Osteoblast (primary cell): ENCODE measurements around the gene APOBEC2. TPM values are rescaled to one million over a fixed set of nuclear protein-coding genes. Genes with fewer than 3 reads are reported as not detected.
"Not testable (repeated sequence)": the region's sequence is repeated elsewhere in the genome, so short reads cannot be mapped to it uniquely, and the experiment has no call there.

Experiments
- DNase-seq: peaks from one replicate; pipeline ENCODE4 v3.0.0; 2011; ENCODE audit warnings: low spot score, mixed read lengths; ENCODE audit not compliant: insufficient read length; ENCODE audit errors: missing footprints
- H2AFZ ChIP-seq: 2 replicates; pipeline ENCODE4 v1.6.0; 2011; ENCODE audit warnings: mild to moderate bottlenecking, low read length
- H3K27ac ChIP-seq: 2 replicates; pipeline ENCODE4 v1.5.1; 2011; ENCODE audit warnings: mild to moderate bottlenecking, low read depth, low read length, moderate library complexity
- H3K27me3 ChIP-seq: 2 replicates; pipeline ENCODE4 v1.6.0; 2012; ENCODE audit warnings: mild to moderate bottlenecking, control low read depth, inconsistent platforms, low read length, moderate library complexity; ENCODE audit not compliant: insufficient read depth
- H3K36me3 ChIP-seq: 2 replicates; pipeline ENCODE4 v1.5.1; 2011; ENCODE audit warnings: mild to moderate bottlenecking, low read length, control low read depth, moderate library complexity; ENCODE audit not compliant: insufficient read depth
- H3K4me1 ChIP-seq: 2 replicates; pipeline ENCODE4 v1.5.1; 2011; ENCODE audit warnings: mild to moderate bottlenecking, low read length, control low read depth, moderate library complexity; ENCODE audit not compliant: insufficient read depth
- H3K4me2 ChIP-seq: 2 replicates; pipeline ENCODE4 v1.6.0; 2011; ENCODE audit warnings: mild to moderate bottlenecking, low read length; ENCODE audit not compliant: insufficient read depth
- H3K4me3 ChIP-seq: fragments of 200-600 bp; sonication (generic); 3 replicates; pipeline ENCODE4 v1.5.1; 2012; ENCODE audit warnings: mild to moderate bottlenecking, low read length, inconsistent platforms; ENCODE audit not compliant: insufficient read depth
- H3K79me2 ChIP-seq: 2 replicates; pipeline ENCODE4 v1.6.0; 2012; ENCODE audit warnings: mild to moderate bottlenecking, low read length, control low read depth, inconsistent platforms; ENCODE audit not compliant: insufficient read depth
- H3K9me3 ChIP-seq: 2 replicates; pipeline ENCODE4 v1.5.1; 2011; ENCODE audit warnings: low read depth, low read length, control low read depth
- H4K20me1 ChIP-seq: 2 replicates; pipeline ENCODE4 v1.6.0; 2012; ENCODE audit warnings: mild to moderate bottlenecking, low read length, control low read depth; ENCODE audit not compliant: insufficient read depth
- CTCF ChIP-seq: IDR thresholded peaks from 2 replicates; pipeline ENCODE4 v1.5.1; 2011; ENCODE audit warnings: mild to moderate bottlenecking, low read depth, low read length, moderate library complexity; ENCODE audit errors: extremely low read depth
- total RNA-seq: library from RNA; depleted of rRNA; stranded (reverse); fragments of >200 nt; gene quantifications from 2 replicates; pipeline ENCODE4 v1.2.3, GENCODE V29; 2012

The APOBEC2 gene
- not detected in 2 replicates for total RNA-seq

- no peaks in the 10 kb centered on the region for H3K79me2 ChIP-seq
- H3K27me3 ChIP-seq: peaks cover 7% of the 10 kb centered on the region
- peak; percentile 15 for DNase-seq
- H3K4me2 ChIP-seq: no peak within 1 kb of the TSS
- no peak within 1 kb of the TSS for H2AFZ ChIP-seq
- H3K4me3 ChIP-seq: no peak within 1 kb of the TSS
- no peaks in the 10 kb centered on the region for H3K36me3 ChIP-seq
- no peak for TF ChIP-seq CTCF
- no peaks in the 10 kb centered on the region for H3K4me1 ChIP-seq
- H4K20me1 ChIP-seq: no peaks in the 10 kb centered on the region
- H3K9me3 ChIP-seq: no peaks in the 10 kb centered on the region
- H3K27ac ChIP-seq: no peak within 1 kb of the TSS
Observed at GRCh38 chr6:41053041-41053440, at the start of gene APOBEC2. Gene APOBEC2 (plus strand): TSS chr6:41053202. CDS start chr6:41053348, 146 bp downstream.

GRCh38 chr6:41006217-41006616 lies 46.8 kb upstream of the APOBEC2 start:
- DNase-seq, H2AFZ ChIP-seq, H3K9me3 ChIP-seq, H3K79me2 ChIP-seq, H3K4me1 ChIP-seq, H3K36me3 ChIP-seq, H3K4me2 ChIP-seq, H4K20me1 ChIP-seq, H3K4me3 ChIP-seq, H3K27ac ChIP-seq: not testable (repeated sequence)
- TF ChIP-seq CTCF: peak; percentile 67
- H3K27me3 ChIP-seq: peaks cover 13% of the 10 kb centered on the region

GRCh38 chr6:41006980-41007379 lies 46.0 kb upstream of the APOBEC2 start:
- not testable (repeated sequence) for H3K4me1 ChIP-seq, H3K36me3 ChIP-seq, H2AFZ ChIP-seq, H3K27me3 ChIP-seq, H3K79me2 ChIP-seq, H3K4me2 ChIP-seq, H3K4me3 ChIP-seq, H4K20me1 ChIP-seq, DNase-seq, H3K27ac ChIP-seq, H3K9me3 ChIP-seq

- H4K20me1 ChIP-seq: no peaks in the 10 kb centered on the region
- no peak for DNase-seq
Observed at GRCh38 chr6:41008011-41008410, 45.0 kb upstream of the APOBEC2 start.

More at GRCh38 chr6:41008011-41008410, 45.0 kb upstream of the APOBEC2 start:
- Histone ChIP-seq H3K36me3 (no peaks in the 10 kb centered on the region), H3K79me2 (no peaks in the 10 kb centered on the region), H3K27ac (no peak overlapping the region), H3K27me3 (peaks cover 9% of the 10 kb centered on the region), H3K4me2 (no peak overlapping the region), H2AFZ (no peak overlapping the region), H3K4me1 (no peaks in the 10 kb centered on the region), H3K9me3 (no peaks in the 10 kb centered on the region), H3K4me3 (no peak overlapping the region)
- no peak for TF ChIP-seq CTCF
